GM19463 (cell line): ENCODE data around the gene DLG1.

ENCODE experiments used
- ATAC-seq: cut with Tn5 transposase; IDR thresholded peaks from one replicate; pipeline ENCODE4 v1.9.1; 2021; ENCODE audit warnings: mild to moderate bottlenecking, moderate library complexity; ENCODE audit not compliant: unreplicated experiment

The DLG1 gene

GRCh38 chr3:197298341-197298944, at the start of gene DLG1:
DLG1 (minus strand) TSS chr3:197298612; CDS start chr3:197297204, 1,408 bp downstream.
- peak; percentile 50 for ATAC-seq

- ATAC-seq = no peak
These were observed 49.6 kb upstream of the DLG1 start for GRCh38 chr3:197348014-197348413.

GRCh38 chr3:197345390-197345789, 47.0 kb upstream of the DLG1 start:
- ATAC-seq = no peak

- ATAC-seq = no peak
These were observed 46.3 kb upstream of the DLG1 start for GRCh38 chr3:197344582-197345318.

GRCh38 chr3:197343656-197344408, 45.4 kb upstream of the DLG1 start:
- no peak for ATAC-seq

- ATAC-seq = no peak
These were observed 44.7 kb upstream of the DLG1 start for GRCh38 chr3:197343111-197343510.

GRCh38 chr3:197340521-197340871, 42.1 kb upstream of the DLG1 start:
- no peak for ATAC-seq

GRCh38 chr3:197339841-197340520, 41.6 kb upstream of the DLG1 start:
- ATAC-seq = no peak

GRCh38 chr3:197338586-197338985, 40.2 kb upstream of the DLG1 start:
- no peak for ATAC-seq

GRCh38 chr3:197337656-197338055, 39.2 kb upstream of the DLG1 start:
- ATAC-seq = no peak

GRCh38 chr3:197337214-197337613, 38.8 kb upstream of the DLG1 start:
- no peak for ATAC-seq

- no peak for ATAC-seq
These were observed 37.9 kb upstream of the DLG1 start for GRCh38 chr3:197336348-197336747.

- no peak for ATAC-seq
These were observed 37.2 kb upstream of the DLG1 start for GRCh38 chr3:197335428-197336132.

GRCh38 chr3:197333901-197334639, 35.7 kb upstream of the DLG1 start:
- ATAC-seq = no peak

GRCh38 chr3:197331131-197331530, 32.7 kb upstream of the DLG1 start:
- no peak for ATAC-seq

GRCh38 chr3:197329382-197329781, 31.0 kb upstream of the DLG1 start:
- no peak for ATAC-seq

GRCh38 chr3:197328198-197328597, 29.8 kb upstream of the DLG1 start:
- ATAC-seq = no peak

- ATAC-seq = no peak
These were observed 29.3 kb upstream of the DLG1 start for GRCh38 chr3:197327701-197328100.

- ATAC-seq = no peak
These were observed 27.4 kb upstream of the DLG1 start for GRCh38 chr3:197325773-197326172.

- no peak for ATAC-seq
These were observed 23.7 kb upstream of the DLG1 start for GRCh38 chr3:197322149-197322548.
